Activated gamma-delta T cell treated with Interleukin-2 at 50 U/mL for 16 hours (primary cell): Measurements from ENCODE around the gene CEACAM18.

Experiments used
- DNase-seq: peaks from one replicate; pipeline ENCODE4 v3.0.0-alpha.2; 2020

The CEACAM18 gene

DNA sequence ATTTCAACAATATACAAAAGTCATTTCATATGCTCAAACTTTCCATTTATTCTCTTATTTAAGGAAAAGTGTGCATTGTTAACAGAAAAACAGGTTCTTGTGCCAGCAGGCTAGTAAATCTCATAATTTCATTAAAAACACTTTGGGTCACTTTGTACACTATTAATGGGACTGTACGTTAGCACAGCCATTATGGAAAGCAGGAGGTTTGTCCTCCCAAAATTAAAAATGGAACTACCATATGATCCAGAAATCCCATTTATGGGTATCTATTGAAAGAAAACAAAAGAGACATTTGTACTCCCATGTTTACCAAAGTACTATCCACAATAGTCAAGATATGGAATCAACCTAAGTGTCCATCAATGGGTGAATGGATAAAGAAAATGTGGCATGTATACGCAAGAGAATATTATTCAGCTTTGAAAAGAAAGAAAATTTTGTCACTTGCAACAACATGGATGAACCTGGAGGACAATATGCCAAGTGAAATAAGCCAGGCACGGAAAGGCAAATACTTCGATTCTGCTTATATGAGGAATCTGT is 61.6 kb downstream of the CEACAM18 start:
- no peak for DNase-seq
